ENCODE data around the gene PPFIA1.
A peak's percentile ranks its signal among the peaks of the same experiment; 100 is the strongest.

Gene PPFIA1

GRCh38 chr11:70262951-70263350 is 7.5 kb upstream of the PPFIA1 start:
- DNase-seq (ENCODE audit: low spot score in 2 of 2) (no peak), ATAC-seq (replicated peaks; ENCODE audit: extremely low read depth, poor library complexity, severe bottlenecking) (no peak)
- Mint-ChIP-seq H3K4me1 (no peaks in the 10 kb centered on the region), H3K27ac (ENCODE audit: low read depth) (no peak overlapping the region), H3K4me3 (no peak overlapping the region), H3K27me3 (peaks cover 18% of the 10 kb centered on the region), H3K36me3 (ENCODE audit: insufficient read depth) (no peaks in the 10 kb centered on the region), H3K9me3 (no peaks in the 10 kb centered on the region)

- Mint-ChIP-seq H3K9me3 (no peaks in the 10 kb centered on the region), H3K4me3 (no peak overlapping the region)
Observed at GRCh38 chr11:70263363-70263762, 7.1 kb upstream of the PPFIA1 start.

GRCh38 chr11:70265341-70265740 is 5.1 kb upstream of the PPFIA1 start:
- H3K27me3 Mint-ChIP-seq, result peaks cover 30% of the 10 kb centered on the region
- DNase-seq (ENCODE audit: low spot score in 2 of 2) (no peak), ATAC-seq (replicated peaks; ENCODE audit: extremely low read depth, poor library complexity, severe bottlenecking) (no peak)
- no peaks in the 10 kb centered on the region for H3K9me3 Mint-ChIP-seq
- H3K36me3 Mint-ChIP-seq (ENCODE audit: insufficient read depth), result peaks cover 9% of the 10 kb centered on the region
- no peak overlapping the region for H3K27ac Mint-ChIP-seq (ENCODE audit: low read depth)
- no peak overlapping the region for H3K4me3 Mint-ChIP-seq
- peaks cover 9% of the 10 kb centered on the region for H3K4me1 Mint-ChIP-seq

More at GRCh38 chr11:70263363-70263762, 7.1 kb upstream of the PPFIA1 start:
- Mint-ChIP-seq H3K27ac (ENCODE audit: low read depth) (no peak overlapping the region), H3K4me1 (no peaks in the 10 kb centered on the region), H3K27me3 (peaks cover 21% of the 10 kb centered on the region), H3K36me3 (ENCODE audit: insufficient read depth) (no peaks in the 10 kb centered on the region)
- DNase-seq (ENCODE audit: low spot score in 2 of 2), result no peak
- no peak for ATAC-seq (replicated peaks; ENCODE audit: extremely low read depth, poor library complexity, severe bottlenecking)

GRCh38 chr11:70267405-70267950 is 3.0 kb upstream of the PPFIA1 start:
- H3K27me3 Mint-ChIP-seq, result peaks cover 30% of the 10 kb centered on the region
- H3K36me3 Mint-ChIP-seq (ENCODE audit: insufficient read depth), result peaks cover 16% of the 10 kb centered on the region
- no peak overlapping the region for H3K4me3 Mint-ChIP-seq
- DNase-seq (ENCODE audit: low spot score in 2 of 2), result no peak
- H3K27ac Mint-ChIP-seq (ENCODE audit: low read depth), result no peak overlapping the region
- H3K9me3 Mint-ChIP-seq, result no peaks in the 10 kb centered on the region
- H3K4me1 Mint-ChIP-seq, result peaks cover 19% of the 10 kb centered on the region
- no peak for ATAC-seq (replicated peaks; ENCODE audit: extremely low read depth, poor library complexity, severe bottlenecking)

GRCh38 chr11:70268526-70268925 is 2.0 kb upstream of the PPFIA1 start:
- no peak for ATAC-seq (replicated peaks; ENCODE audit: extremely low read depth, poor library complexity, severe bottlenecking)
- Mint-ChIP-seq H3K9me3 (no peaks in the 10 kb centered on the region), H3K4me3 (no peak overlapping the region), H3K4me1 (peaks cover 25% of the 10 kb centered on the region), H3K27ac (ENCODE audit: low read depth) (no peak overlapping the region), H3K36me3 (ENCODE audit: insufficient read depth) (peaks cover 20% of the 10 kb centered on the region), H3K27me3 (peaks cover 30% of the 10 kb centered on the region)
- DNase-seq (ENCODE audit: low spot score in 2 of 2), result no peak

GRCh38 chr11:70270877-70271648 is 573 bp downstream of the PPFIA1 start:
- H3K9me3 Mint-ChIP-seq, result no peaks in the 10 kb centered on the region
- H3K27me3 Mint-ChIP-seq, result peaks cover 19% of the 10 kb centered on the region
- H3K4me3 Mint-ChIP-seq, result peak overlapping the region; percentile 88
- peaks cover 43% of the 10 kb centered on the region for H3K4me1 Mint-ChIP-seq
- peak; percentile 22 to 30 for DNase-seq (ENCODE audit: low spot score in 2 of 2)
- H3K36me3 Mint-ChIP-seq (ENCODE audit: insufficient read depth), result peaks cover 34% of the 10 kb centered on the region
- peak; percentile 74 for ATAC-seq (replicated peaks; ENCODE audit: extremely low read depth, poor library complexity, severe bottlenecking)
- H3K27ac Mint-ChIP-seq (ENCODE audit: low read depth), result peak overlapping the region; percentile 82

GRCh38 chr11:70271649-70271953 is 1.1 kb downstream of the PPFIA1 start:
- Mint-ChIP-seq H3K27ac (ENCODE audit: low read depth) (peak overlapping the region; percentile 82), H3K4me1 (peaks cover 46% of the 10 kb centered on the region), H3K4me3 (peak overlapping the region; percentile 88), H3K9me3 (no peaks in the 10 kb centered on the region), H3K36me3 (ENCODE audit: insufficient read depth) (peaks cover 34% of the 10 kb centered on the region), H3K27me3 (peaks cover 19% of the 10 kb centered on the region)
- DNase-seq (ENCODE audit: low spot score in 2 of 2) (no peak), ATAC-seq (replicated peaks; ENCODE audit: extremely low read depth, poor library complexity, severe bottlenecking) (no peak)

- H3K4me1 Mint-ChIP-seq, result peaks cover 46% of the 10 kb centered on the region
- no peaks in the 10 kb centered on the region for H3K9me3 Mint-ChIP-seq
- no peak for ATAC-seq (replicated peaks; ENCODE audit: extremely low read depth, poor library complexity, severe bottlenecking)
- H3K27ac Mint-ChIP-seq (ENCODE audit: low read depth), result peak overlapping the region; percentile 82
- H3K27me3 Mint-ChIP-seq, result peaks cover 19% of the 10 kb centered on the region
- H3K4me3 Mint-ChIP-seq, result peak overlapping the region; percentile 88
- peaks cover 34% of the 10 kb centered on the region for H3K36me3 Mint-ChIP-seq (ENCODE audit: insufficient read depth)
- no peak for DNase-seq (ENCODE audit: low spot score in 2 of 2)
Observed at GRCh38 chr11:70272009-70272408, 1.5 kb downstream of the PPFIA1 start.

GRCh38 chr11:70278994-70279393 is 8.5 kb downstream of the PPFIA1 start:
- Mint-ChIP-seq H3K36me3 (ENCODE audit: insufficient read depth) (peaks cover 34% of the 10 kb centered on the region), H3K9me3 (no peaks in the 10 kb centered on the region), H3K27ac (ENCODE audit: low read depth) (no peak overlapping the region), H3K4me1 (peaks cover 56% of the 10 kb centered on the region), H3K4me3 (no peak overlapping the region), H3K27me3 (no peaks in the 10 kb centered on the region)
- ATAC-seq (replicated peaks; ENCODE audit: extremely low read depth, poor library complexity, severe bottlenecking) (no peak), DNase-seq (ENCODE audit: low spot score in 2 of 2) (no peak)

GRCh38 chr11:70281156-70281609 is 10.7 kb downstream of the PPFIA1 start:
- DNase-seq (ENCODE audit: low spot score in 2 of 2) (no peak), ATAC-seq (replicated peaks; ENCODE audit: extremely low read depth, poor library complexity, severe bottlenecking) (no peak)
- H3K4me1 Mint-ChIP-seq, result peaks cover 37% of the 10 kb centered on the region
- no peak overlapping the region for H3K4me3 Mint-ChIP-seq
- no peaks in the 10 kb centered on the region for H3K9me3 Mint-ChIP-seq
- H3K27me3 Mint-ChIP-seq, result no peaks in the 10 kb centered on the region
- peak overlapping the region; percentile 61 for H3K27ac Mint-ChIP-seq (ENCODE audit: low read depth)
- peaks cover 35% of the 10 kb centered on the region for H3K36me3 Mint-ChIP-seq (ENCODE audit: insufficient read depth)

GRCh38 chr11:70282012-70282411 is 11.5 kb downstream of the PPFIA1 start:
- H3K27me3 Mint-ChIP-seq, result no peaks in the 10 kb centered on the region
- ATAC-seq (replicated peaks; ENCODE audit: extremely low read depth, poor library complexity, severe bottlenecking) (no peak), DNase-seq (ENCODE audit: low spot score in 2 of 2) (no peak)
- H3K36me3 Mint-ChIP-seq (ENCODE audit: insufficient read depth), result peaks cover 38% of the 10 kb centered on the region
- H3K4me3 Mint-ChIP-seq, result no peak overlapping the region
- H3K27ac Mint-ChIP-seq (ENCODE audit: low read depth), result no peak overlapping the region
- H3K4me1 Mint-ChIP-seq, result peaks cover 35% of the 10 kb centered on the region
- H3K9me3 Mint-ChIP-seq, result no peaks in the 10 kb centered on the region

- ATAC-seq (replicated peaks; ENCODE audit: extremely low read depth, poor library complexity, severe bottlenecking) (no peak), DNase-seq (ENCODE audit: low spot score in 2 of 2) (no peak)
- Mint-ChIP-seq H3K27me3 (no peaks in the 10 kb centered on the region), H3K36me3 (ENCODE audit: insufficient read depth) (peaks cover 38% of the 10 kb centered on the region), H3K4me3 (no peak overlapping the region), H3K4me1 (peaks cover 15% of the 10 kb centered on the region), H3K27ac (ENCODE audit: low read depth) (no peak overlapping the region), H3K9me3 (no peaks in the 10 kb centered on the region)
Observed at GRCh38 chr11:70288721-70289120, 18.2 kb downstream of the PPFIA1 start.

GRCh38 chr11:70289582-70289981 is 19.1 kb downstream of the PPFIA1 start:
- Mint-ChIP-seq H3K4me1 (peaks cover 21% of the 10 kb centered on the region), H3K4me3 (no peak overlapping the region), H3K27ac (ENCODE audit: low read depth) (no peak overlapping the region), H3K27me3 (no peaks in the 10 kb centered on the region), H3K9me3 (no peaks in the 10 kb centered on the region), H3K36me3 (ENCODE audit: insufficient read depth) (peaks cover 39% of the 10 kb centered on the region)
- no peak for ATAC-seq (replicated peaks; ENCODE audit: extremely low read depth, poor library complexity, severe bottlenecking)
- DNase-seq (ENCODE audit: low spot score in 2 of 2), result no peak

Data from central memory CD8-positive, alpha-beta T cell (primary cell).